IPS-11a (cell line): ENCODE data around the gene CINP.
"Not testable (repeated sequence)": the region's sequence is repeated elsewhere in the genome, so short reads cannot be mapped to it uniquely, and the experiment has no call there.

Source experiments
- H3K4me3 ChIP-seq: one replicate; pipeline ENCODE4 v1.5.1; 2013; ENCODE audit warnings: low read depth, low read length, control low read depth

CINP gene

DNA sequence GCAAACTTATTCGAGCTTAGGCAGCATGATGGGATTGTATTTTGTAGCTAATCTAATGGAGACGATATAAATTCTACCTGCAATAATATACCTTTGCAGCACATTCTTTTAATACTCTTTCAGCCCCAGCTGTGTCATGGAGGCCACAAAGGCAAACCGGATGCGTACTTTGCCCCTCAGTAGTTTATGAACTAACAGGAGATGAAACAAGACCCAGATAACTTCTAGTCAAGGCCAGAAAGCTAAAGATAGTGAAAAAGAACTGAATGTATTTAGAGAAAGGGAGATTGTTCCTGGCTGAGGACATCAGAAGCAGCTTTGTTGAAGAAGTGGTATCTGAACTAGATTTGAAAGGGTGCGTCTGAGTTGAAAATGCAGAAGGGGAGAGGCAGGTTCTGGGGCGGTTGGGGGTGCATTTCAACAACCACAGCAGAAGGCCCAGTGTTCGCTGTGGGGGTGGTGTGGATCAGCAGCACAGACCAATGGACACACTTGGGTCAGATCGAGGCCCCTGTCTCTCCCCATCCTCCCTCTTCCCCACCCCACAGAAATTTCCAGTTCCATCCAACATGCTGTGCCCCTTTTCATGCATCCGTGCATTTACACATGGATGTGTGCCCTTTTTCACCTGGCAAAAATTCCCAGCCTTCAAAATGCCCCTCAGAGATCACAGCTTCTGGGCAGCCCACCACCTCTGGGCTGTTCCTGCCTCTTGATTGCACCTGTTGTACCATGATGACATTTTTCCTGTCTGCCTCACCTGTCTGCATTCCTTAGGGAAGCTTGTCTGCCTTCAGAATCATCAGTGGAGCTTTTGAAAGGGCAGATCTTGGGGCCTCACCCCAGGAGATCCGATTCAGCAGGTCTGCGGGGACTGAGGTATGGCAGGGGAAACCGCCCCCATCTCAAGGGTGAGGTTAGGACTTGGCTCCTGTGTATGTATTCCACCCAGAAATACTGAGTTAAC lies 41.0 kb downstream of the CINP start:
- no peak overlapping the region for H3K4me3 ChIP-seq

- H3K4me3 ChIP-seq: no peak overlapping the region
Measured at GRCh38 chr14:102320671-102321455, 41.8 kb downstream of the CINP start.

- peak overlapping the region; percentile 66 for H3K4me3 ChIP-seq
Measured at GRCh38 chr14:102320033-102320660, 42.5 kb downstream of the CINP start.

DNA sequence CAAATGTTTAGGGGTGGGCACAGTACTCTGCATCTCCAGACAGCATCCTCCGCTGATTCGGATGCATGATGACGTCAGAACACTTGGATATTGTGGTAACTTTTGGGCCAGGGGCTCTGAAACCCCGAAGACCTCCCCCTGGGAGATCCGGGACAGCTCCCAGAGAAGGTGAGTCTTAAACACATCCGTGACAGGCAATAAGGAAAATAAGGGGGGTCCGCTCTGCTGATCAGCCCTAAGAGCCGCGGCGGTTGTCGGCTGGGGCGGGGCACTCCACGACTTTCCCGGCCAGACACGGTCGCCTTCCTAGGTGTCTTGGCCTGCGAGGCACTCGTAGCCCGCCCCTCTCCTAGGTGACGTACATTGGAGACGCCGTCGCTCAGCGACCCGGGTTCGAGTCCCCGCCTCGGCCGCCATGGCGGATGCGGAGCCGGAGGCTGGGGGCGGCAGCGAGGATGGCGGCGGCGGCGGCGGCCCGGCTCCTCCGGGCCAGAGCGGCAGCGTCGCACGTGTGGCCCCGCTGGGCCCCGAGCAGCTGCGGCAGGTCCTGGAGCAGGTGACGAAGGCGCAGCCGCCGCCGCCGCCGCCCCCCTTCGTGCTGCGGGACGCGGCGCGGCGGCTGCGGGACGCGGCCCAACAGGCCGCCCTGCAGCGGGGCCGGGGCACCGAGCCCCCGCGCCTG lies 43.2 kb downstream of the CINP start, which contains the start of gene ZNF839:
TSS of gene ZNF839 (plus strand) at position 396 of the 682 bp plus-strand sequence. CDS start at position 416, 20 bp downstream.
- peak within 1 kb of the TSS; percentile 66 for H3K4me3 ChIP-seq

- H3K4me3 ChIP-seq: peak overlapping the region; percentile 66
Measured at GRCh38 chr14:102318781-102319276, 43.9 kb downstream of the CINP start.

- peak overlapping the region; percentile 80 for H3K4me3 ChIP-seq
Measured at GRCh38 chr14:102317564-102318248, 45.0 kb downstream of the CINP start.

- peak overlapping the region; percentile 83 for H3K4me3 ChIP-seq
Measured at GRCh38 chr14:102316743-102317563, 45.7 kb downstream of the CINP start.

DNA sequence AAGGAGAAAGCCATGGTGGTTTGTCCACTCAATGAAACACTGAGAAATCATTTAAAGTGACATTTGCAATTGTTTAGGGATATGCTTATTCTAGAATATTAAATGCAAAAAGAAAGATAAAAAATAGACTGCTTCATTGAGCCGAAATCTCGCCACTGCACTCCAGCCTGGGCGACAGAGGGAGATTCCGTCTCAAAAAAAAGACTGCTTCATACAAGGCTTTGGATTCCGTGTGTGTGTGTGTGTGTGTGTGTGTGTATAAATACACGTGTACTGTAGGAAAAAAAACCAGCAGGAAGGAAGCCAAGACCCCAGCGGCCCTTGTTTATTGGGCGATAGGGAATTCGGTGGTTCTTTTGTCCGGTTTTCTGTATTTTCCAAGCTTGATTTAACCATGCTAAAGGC lies 46.4 kb downstream of the CINP start:
- peak overlapping the region; percentile 83 for H3K4me3 ChIP-seq

GRCh38 chr14:102315121-102315520 lies 47.6 kb downstream of the CINP start:
- H3K4me3 ChIP-seq: no peak overlapping the region

DNA sequence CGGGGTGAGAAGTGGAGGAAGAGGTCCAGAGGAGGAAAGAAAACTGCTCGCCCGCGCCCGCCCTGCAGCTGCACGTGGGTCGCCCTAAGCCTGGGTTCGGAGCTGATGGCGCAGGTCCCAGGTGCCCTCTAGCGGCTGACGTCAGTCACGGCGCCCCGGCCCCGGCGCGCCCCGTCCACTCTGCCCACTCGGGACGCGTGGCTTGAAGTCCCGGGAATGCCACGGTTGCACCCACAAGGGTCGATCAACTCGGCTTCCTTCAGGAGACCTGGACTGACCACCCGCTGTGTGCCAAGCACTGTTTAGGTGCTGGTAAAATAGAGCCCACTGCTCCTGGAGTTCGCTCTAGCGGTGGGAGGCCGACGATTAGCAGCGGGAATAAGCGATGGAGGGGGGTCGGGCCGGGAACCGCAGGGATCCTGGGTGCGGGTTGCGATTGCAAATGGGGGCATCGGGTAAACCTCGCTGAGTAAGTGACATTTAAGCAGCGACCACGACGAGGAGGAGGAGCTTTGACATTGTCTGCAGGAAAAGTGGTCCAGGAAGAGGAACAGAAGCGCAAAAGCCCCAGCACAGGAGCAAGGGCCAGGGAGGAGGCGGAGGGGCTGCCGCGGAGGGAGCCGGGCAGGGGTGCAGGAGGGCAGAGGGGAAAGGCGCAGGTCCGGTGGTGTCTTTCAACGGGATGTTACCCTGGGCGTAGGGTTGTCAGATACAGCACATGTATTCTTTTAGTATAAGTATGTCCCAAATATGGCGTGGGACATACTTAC lies 48.3 kb downstream of the CINP start:
- peak overlapping the region; percentile 69 for H3K4me3 ChIP-seq

GRCh38 chr14:102304611-102305506 lies 57.8 kb downstream of the CINP start, which contains the start of gene MOK:
Gene MOK (minus strand): TSS chr14:102305164. CDS start chr14:102304968, 196 bp downstream.
- H3K4me3 ChIP-seq: peak within 1 kb of the TSS; percentile 82

DNA sequence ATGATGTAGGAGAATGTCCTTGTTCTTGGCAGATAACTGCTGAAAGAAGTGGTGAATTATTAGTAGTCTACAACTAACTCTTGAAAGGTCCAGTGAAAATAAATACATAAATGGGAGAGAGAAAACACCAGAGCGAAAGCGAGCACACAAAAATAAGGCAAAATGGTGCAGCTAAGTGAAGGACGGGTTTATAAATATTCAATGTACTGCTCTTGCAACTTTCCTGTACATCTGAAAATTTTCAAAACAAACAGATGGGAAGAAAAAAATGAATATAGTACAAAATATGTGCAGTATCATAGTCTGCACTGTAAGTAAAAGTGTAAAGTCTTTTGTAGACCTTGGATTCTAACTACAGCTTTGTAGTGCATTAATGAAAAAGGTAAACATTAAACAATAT lies 59.0 kb downstream of the CINP start:
- no peak overlapping the region for H3K4me3 ChIP-seq

GRCh38 chr14:102298303-102299070 lies 64.2 kb downstream of the CINP start:
- H3K4me3 ChIP-seq: not testable (repeated sequence)
